HUES6 (cell line): ENCODE results near the gene CRTC1.

Source experiments
- H3K27ac ChIP-seq: 2 replicates; pipeline ENCODE4 v1.7.0; 2013; ENCODE audit warnings: low read depth, mild to moderate bottlenecking, low read length, inconsistent platforms
- H3K27me3 ChIP-seq: 2 replicates; pipeline ENCODE4 v1.6.1; 2013; ENCODE audit warnings: low read length; ENCODE audit not compliant: control insufficient read depth, insufficient read depth
- H3K36me3 ChIP-seq: 2 replicates; pipeline ENCODE4 v1.6.1; 2013; ENCODE audit warnings: low read length; ENCODE audit not compliant: control insufficient read depth, insufficient read depth
- H3K4me1 ChIP-seq: 2 replicates; pipeline ENCODE4 v1.6.1; 2013; ENCODE audit warnings: low read length; ENCODE audit not compliant: control insufficient read depth, insufficient read depth
- H3K4me3 ChIP-seq: 2 replicates; pipeline ENCODE4 v1.5.1; 2013; ENCODE audit warnings: low read depth, low read length
- H3K9ac ChIP-seq: one replicate; pipeline ENCODE4 v1.6.1; 2013; ENCODE audit warnings: mild to moderate bottlenecking, low read length
- H3K9me3 ChIP-seq: 2 replicates; pipeline ENCODE4 v1.6.1; 2013; ENCODE audit warnings: low read depth, low read length; ENCODE audit not compliant: control insufficient read depth, insufficient read depth

The CRTC1 gene

DNA sequence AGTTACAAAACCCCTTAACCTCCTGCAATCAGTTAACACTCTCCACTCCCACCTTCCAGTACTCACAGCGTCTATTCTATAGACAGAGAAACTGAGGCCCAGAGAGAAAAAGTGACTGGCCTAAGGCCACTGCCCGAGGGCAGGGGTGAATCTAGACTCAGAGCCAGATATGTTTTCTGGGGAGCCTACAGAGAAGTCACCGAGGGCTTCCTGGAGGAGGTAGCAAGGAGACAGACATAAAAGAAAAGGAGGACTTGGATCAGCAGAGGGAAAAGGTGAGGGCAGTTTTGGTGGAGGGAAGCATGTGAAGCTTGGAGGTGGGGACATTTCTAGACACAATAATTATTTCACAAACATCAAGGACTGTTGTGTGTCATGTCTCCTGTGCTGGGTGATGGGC is 109.2 kb downstream of the CRTC1 start:
- Histone ChIP-seq H3K9ac (no peak overlapping the region), H3K27me3 (peaks cover 100% of the 10 kb centered on the region), H3K4me1 (peaks cover 16% of the 10 kb centered on the region), H3K4me3 (no peak overlapping the region), H3K27ac (no peak overlapping the region), H3K36me3 (no peaks in the 10 kb centered on the region), H3K9me3 (no peaks in the 10 kb centered on the region)

DNA sequence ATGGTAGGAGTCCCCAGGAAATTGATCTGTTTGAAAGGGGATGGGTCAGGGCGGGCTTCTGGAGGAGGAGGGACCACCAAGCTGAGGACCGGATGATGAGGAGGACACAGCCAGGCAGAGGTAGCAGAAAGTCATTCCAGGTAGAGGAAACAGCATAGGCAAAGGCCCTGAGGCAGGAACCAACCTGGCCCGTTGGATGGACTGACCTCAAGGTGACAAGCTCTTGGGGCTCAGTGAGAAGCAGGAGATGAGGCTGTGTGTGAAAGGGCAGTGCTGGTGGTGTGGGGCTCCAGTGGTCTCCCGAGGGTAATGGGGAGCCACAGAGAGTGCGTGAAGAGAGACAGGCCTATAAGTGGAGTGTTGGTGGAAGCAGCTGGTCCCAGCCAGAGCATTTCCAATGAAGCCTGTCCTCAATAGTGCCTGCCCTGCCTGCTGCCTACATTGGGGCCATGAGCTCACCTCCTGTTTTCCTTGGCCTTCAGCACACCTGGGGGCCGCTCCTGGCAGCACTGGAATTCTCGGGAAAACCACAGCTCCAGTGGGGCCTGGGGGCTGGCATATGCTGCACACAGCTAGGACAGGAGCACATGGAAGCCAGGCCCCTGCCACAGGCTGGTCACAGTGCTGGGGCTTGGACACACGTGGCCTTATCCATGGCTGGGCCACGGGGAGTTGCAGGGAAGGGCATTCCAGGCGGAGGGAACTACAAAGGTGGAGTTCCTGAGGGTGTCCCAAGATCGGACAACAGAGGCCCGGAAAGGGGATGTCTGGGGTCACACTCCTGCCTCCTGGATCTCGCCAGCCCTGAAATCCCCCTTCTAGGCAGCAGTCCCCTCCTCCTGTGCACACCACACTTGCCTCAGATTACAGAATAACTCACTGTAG is 109.9 kb downstream of the CRTC1 start:
- no peak overlapping the region for H3K27ac ChIP-seq
- H3K4me1 ChIP-seq = peaks cover 16% of the 10 kb centered on the region
- H3K36me3 ChIP-seq = no peaks in the 10 kb centered on the region
- H3K27me3 ChIP-seq = peaks cover 100% of the 10 kb centered on the region
- no peak overlapping the region for H3K4me3 ChIP-seq
- H3K9me3 ChIP-seq = no peaks in the 10 kb centered on the region
- H3K9ac ChIP-seq = no peak overlapping the region

DNA sequence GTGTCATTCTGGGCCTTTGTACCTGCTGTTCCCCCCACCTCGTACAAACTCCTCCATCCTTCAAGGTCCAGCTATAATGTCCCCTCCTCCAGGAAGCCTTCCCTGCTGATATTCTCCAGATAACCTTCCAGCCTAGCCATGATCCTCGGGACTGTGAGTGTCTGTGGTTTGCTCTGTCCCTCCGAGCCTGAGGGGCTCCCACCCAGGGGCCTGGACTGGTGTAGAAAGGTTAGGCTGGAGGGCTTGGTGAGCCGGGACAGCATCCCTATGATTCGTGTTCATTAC is 110.5 kb downstream of the CRTC1 start:
- peaks cover 12% of the 10 kb centered on the region for H3K4me1 ChIP-seq
- no peaks in the 10 kb centered on the region for H3K36me3 ChIP-seq
- no peaks in the 10 kb centered on the region for H3K9me3 ChIP-seq
- peaks cover 100% of the 10 kb centered on the region for H3K27me3 ChIP-seq
- no peak overlapping the region for H3K27ac ChIP-seq
- no peak overlapping the region for H3K4me3 ChIP-seq
- H3K9ac ChIP-seq = no peak overlapping the region

DNA sequence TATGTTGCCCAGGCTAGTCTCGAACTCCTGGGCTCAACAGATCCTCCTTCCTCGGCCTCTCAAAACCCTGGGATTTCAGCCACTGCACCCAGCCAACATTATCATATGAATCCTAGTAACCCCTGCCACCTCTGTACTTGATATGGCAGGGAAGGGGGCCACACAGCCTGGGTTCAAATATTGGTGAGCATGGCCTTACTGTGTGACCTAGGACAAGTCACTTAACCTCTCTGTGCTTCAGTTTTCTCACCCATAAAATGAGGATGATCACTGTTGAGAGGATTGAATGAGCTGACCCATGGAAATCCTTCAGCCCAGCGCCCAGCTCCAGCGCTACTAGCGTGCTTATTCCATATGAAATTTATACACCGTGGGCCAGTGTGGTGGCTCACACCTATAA is 111.2 kb downstream of the CRTC1 start:
- no peak overlapping the region for H3K4me3 ChIP-seq
- no peaks in the 10 kb centered on the region for H3K9me3 ChIP-seq
- H3K27ac ChIP-seq = no peak overlapping the region
- H3K9ac ChIP-seq = no peak overlapping the region
- no peaks in the 10 kb centered on the region for H3K36me3 ChIP-seq
- peaks cover 100% of the 10 kb centered on the region for H3K27me3 ChIP-seq
- H3K4me1 ChIP-seq = peaks cover 11% of the 10 kb centered on the region

DNA sequence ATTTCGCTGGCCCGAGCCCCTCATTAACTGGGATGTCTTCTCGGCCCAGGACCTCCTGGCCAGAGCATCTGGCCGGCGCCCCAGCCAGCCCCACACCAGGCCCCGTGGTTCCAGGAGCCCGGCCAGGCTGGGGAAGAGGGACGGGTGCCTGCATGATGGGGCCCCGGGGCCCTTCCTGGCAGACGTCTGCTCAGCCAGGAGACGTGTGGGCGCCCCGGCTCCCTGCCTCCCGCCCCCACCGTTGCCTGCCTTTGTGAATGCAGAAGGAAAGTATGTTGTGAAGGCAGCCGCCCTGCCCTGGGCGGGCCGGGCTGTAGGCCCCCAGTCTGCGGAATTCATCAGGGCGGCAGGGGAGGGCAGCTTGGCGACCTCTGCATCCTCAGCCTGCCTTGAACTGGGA is 112.1 kb downstream of the CRTC1 start:
- Histone ChIP-seq H3K9me3 (no peaks in the 10 kb centered on the region), H3K4me1 (peaks cover 7% of the 10 kb centered on the region), H3K36me3 (no peaks in the 10 kb centered on the region), H3K4me3 (no peak overlapping the region), H3K27ac (no peak overlapping the region), H3K27me3 (peaks cover 100% of the 10 kb centered on the region), H3K9ac (no peak overlapping the region)

DNA sequence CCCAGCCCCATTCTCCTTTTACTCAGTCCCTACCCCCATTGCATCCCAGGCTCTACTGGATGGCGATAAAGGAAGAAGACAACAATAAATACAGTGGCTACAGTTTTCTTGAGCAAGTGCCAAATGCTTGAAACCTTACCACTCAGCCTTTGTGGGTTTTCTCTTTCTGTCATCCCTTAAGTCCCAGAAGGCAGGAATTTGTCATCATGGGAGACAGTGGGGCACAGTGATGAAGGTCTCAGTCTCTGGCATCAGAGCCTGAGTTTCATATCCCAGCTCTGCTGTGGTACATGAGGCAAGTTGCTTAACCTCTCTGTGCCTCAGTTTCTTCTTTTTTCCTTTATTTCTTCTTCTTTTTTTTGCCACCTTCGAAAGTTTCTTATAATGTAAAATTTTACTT is 112.8 kb downstream of the CRTC1 start:
- Histone ChIP-seq H3K9me3 (no peaks in the 10 kb centered on the region), H3K27me3 (peaks cover 100% of the 10 kb centered on the region), H3K36me3 (no peaks in the 10 kb centered on the region), H3K27ac (no peak overlapping the region), H3K9ac (no peak overlapping the region), H3K4me1 (peaks cover 4% of the 10 kb centered on the region; the same call in 1 of the 2 replicates), H3K4me3 (no peak overlapping the region)

DNA sequence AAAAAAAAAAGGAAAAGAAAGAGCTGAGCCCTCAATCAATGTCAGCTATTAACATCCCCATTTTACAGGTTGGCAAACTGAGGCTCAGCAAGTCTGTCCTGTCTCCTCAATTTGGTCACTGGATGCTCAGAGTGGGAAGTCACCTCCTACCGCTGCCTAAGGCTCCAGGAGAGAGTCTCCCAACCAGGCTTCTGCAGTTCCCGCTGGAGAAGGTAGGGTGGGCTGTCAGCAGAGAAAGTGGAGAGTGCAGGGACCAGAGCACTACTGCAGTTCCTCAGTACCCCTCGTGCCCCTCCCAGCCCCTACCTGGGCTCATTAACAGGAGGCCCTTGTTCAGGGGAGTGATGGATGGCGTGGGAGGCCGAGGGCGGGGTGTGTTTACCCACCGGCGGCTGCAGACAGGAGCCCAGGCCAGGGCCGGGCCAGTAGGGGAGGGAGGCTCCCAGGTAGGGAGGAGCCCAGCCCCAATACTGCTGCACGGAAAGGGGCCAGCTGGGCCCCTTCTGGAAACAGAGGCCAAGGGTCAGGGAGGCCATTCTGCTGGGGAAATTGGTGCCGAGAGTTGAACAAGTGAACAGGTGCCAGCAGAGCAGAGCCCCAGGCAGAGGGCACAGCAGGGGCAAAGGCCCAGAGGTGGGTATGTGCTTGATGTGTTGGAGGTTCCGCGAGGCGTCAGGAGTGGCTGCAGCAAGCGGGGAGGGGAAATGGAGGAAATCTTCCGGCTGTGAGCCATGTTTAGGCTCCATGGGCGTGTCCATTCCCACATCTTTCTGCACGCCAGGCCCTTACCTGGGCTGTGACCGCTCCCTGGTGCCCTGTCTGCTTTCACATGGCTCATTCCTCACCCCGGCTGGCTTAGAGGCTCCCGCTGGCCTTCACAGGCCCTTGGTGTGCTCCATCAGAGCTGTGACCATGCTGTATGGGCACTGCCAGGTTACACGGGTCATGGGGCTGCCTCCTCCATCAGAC is 115.2 kb downstream of the CRTC1 start:
- Histone ChIP-seq H3K27me3 (peaks cover 93% of the 10 kb centered on the region), H3K4me3 (no peak overlapping the region), H3K27ac (no peak overlapping the region), H3K4me1 (peaks cover 4% of the 10 kb centered on the region; the same call in 1 of the 2 replicates), H3K9me3 (no peaks in the 10 kb centered on the region), H3K9ac (no peak overlapping the region), H3K36me3 (no peaks in the 10 kb centered on the region)

DNA sequence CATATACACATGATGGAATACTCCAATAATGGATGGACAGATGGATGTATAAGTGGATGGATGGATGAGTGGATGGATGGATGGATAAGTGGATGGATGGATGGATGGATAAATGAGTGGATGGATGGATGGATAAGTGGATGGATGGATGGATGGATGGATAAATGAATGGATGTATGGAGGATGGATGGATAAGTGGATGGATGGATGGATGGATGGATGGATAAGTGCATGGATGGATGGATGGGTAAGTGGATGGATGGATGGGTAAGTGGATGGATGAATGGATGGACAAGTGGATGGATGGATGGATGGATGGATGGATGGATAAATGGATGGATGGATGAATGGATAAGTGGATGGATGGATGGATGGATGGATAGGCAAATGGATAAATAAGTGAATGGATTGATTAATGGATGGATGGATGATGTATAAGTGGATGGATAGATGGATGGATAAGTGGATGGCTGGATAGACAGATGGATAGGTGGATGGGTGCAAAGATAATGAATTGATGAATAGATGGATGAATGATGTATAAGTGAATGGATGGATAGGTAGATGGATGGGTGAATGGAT is 116.0 kb downstream of the CRTC1 start:
- no peaks in the 10 kb centered on the region for H3K36me3 ChIP-seq
- no peaks in the 10 kb centered on the region for H3K9me3 ChIP-seq
- peaks cover 91% of the 10 kb centered on the region for H3K27me3 ChIP-seq
- H3K9ac ChIP-seq = no peak overlapping the region
- H3K27ac ChIP-seq = no peak overlapping the region
- peaks cover 4% of the 10 kb centered on the region; the same call in 1 of the 2 replicates for H3K4me1 ChIP-seq
- H3K4me3 ChIP-seq = no peak overlapping the region

DNA sequence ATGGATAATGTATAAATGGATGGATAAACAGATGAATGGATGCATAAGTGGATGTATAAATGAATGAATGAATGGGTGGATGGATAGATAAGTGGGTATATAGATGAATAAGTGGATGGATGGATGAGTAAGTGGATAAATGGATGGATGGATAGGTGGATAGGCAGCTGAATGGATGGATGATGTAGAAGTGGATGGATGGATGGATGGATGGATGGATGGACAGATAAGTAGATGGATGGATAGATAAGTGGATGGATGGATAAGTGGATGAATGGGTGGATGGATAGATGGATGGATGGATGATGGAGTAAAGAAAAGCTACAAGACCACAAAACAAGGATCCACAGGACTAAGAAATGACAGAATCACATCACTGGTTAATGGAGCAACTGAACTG is 116.6 kb downstream of the CRTC1 start:
- Histone ChIP-seq H3K27ac (no peak overlapping the region), H3K36me3 (no peaks in the 10 kb centered on the region), H3K9ac (no peak overlapping the region), H3K9me3 (no peaks in the 10 kb centered on the region), H3K4me1 (peaks cover 4% of the 10 kb centered on the region; the same call in 1 of the 2 replicates), H3K27me3 (peaks cover 90% of the 10 kb centered on the region), H3K4me3 (no peak overlapping the region)

DNA sequence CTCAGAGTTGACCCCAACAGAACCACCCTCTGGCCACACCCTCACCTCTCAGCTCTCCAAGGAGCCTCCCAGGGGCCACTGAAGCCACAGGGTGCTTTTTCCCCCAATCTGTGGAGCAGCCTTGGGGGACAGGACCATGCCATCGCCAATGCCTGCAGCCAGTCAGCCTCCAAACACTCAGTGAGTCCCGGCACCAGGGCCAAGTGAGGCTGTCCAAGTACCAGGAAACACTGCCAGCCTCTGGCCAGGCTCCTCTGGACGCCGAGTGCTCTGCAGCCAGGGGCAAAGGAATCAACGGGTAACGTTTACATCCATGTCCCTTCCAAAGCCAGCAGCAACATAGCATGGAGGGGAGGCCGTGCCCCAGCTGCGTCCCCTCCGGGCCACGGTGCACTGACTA is 117.2 kb downstream of the CRTC1 start:
- Histone ChIP-seq H3K4me1 (peaks cover 2% of the 10 kb centered on the region; the same call in 1 of the 2 replicates), H3K9me3 (no peaks in the 10 kb centered on the region), H3K9ac (no peak overlapping the region), H3K36me3 (no peaks in the 10 kb centered on the region), H3K4me3 (no peak overlapping the region), H3K27ac (no peak overlapping the region), H3K27me3 (peaks cover 84% of the 10 kb centered on the region)

DNA sequence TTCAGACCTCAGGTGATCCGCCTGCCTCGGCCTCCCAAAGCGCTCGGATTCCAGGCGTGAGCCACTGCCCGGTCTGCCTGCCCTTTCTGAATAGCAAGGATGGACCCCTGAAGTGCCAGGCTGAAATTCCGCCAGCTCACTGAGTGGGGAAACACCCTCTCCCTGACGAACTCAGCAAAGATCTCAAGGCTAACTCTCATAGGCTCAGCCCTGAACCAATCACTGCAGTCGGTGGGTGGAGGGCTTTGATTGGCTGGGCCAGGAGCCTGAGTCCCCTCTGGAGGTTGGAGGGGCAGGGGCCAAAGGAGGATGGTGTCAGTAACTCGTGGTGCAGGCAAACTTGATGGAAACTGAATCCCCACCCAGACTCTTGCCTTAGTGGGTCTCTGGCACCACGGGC is 118.9 kb downstream of the CRTC1 start:
- no peak overlapping the region for H3K4me3 ChIP-seq
- no peaks in the 10 kb centered on the region for H3K9me3 ChIP-seq
- H3K27me3 ChIP-seq = peaks cover 68% of the 10 kb centered on the region
- no peak overlapping the region for H3K27ac ChIP-seq
- no peaks in the 10 kb centered on the region for H3K36me3 ChIP-seq
- no peaks in the 10 kb centered on the region for H3K4me1 ChIP-seq
- no peak overlapping the region for H3K9ac ChIP-seq
